GM19099 (cell line): ENCODE measurements around the gene WDFY4.
A peak's percentile ranks its signal among the peaks of the same experiment; 100 is the strongest.

Experiments
- POLR2A ChIP-seq: IDR thresholded peaks from 3 replicates; pipeline ENCODE4 v1.6.1; 2011; ENCODE audit warnings: low read depth; ENCODE audit not compliant: insufficient read length; ENCODE audit errors: extremely low read depth

WDFY4 gene

GRCh38 chr10:48651839-48652238, 32.8 kb upstream of the WDFY4 start:
- no peak for TF ChIP-seq POLR2A

DNA sequence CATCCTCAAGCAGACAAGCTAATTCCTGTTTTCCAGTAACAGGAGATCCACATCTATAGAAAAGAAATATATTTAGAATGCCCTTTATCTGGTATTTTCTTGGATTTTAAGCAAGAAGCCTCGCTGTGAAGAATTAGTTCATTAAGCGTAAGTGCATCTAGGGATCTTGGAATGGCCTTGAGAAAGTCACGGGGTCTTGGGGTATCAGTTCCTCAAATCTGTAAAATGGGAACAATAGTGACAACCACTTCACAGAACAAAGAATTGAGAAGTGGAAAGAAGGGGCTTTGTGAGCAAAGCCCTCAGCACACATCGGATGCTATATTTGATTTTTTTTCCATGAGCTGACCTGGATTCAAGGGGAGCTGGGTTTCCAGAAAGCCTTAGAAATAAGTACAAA, 32.3 kb upstream of the WDFY4 start:
- TF ChIP-seq POLR2A: no peak

GRCh38 chr10:48653347-48653746, 31.3 kb upstream of the WDFY4 start:
- no peak for TF ChIP-seq POLR2A

- no peak for TF ChIP-seq POLR2A
These were observed 30.6 kb upstream of the WDFY4 start for GRCh38 chr10:48653944-48654698.

DNA sequence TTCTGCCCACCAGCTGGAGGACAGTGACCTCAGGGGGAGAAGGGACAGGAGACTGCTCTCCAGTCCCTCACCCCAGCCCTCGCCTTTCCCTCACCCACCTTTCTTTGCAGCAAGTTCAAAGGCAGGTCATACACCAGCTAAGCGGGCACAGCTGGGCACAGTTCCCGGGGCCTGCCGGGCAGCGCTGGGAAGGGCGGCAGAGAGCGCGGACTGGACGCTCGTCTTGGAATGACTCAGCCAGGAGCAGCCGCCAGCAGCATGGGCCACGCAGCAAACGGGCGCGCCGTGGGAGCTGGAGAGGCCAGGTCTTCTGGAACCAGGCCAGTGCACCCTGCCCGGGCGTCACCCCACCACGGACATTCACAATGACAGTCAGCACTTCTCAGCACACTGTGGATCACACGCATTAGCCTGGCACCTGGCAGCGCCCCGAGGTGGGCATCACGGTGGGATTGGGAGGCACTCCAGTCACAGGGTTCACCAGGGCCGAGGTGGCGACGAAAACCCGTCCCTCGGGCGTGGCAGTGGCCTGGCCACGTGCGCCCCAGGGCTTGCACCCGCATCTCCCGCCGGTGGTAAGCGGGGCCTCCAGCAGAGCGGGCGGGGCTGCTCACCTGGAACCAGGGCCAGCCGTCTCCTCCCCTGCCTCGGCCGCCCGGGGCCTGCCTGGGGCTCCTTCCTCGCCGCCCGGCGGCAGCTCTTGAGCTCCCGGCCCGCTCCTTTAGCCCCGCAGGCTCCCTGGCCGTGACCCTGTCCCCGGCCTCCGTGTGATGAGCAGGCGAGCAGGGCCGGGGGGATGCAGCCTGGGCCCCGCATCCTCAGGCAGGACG, 29.0 kb upstream of the WDFY4 start:
- no peak for TF ChIP-seq POLR2A

DNA sequence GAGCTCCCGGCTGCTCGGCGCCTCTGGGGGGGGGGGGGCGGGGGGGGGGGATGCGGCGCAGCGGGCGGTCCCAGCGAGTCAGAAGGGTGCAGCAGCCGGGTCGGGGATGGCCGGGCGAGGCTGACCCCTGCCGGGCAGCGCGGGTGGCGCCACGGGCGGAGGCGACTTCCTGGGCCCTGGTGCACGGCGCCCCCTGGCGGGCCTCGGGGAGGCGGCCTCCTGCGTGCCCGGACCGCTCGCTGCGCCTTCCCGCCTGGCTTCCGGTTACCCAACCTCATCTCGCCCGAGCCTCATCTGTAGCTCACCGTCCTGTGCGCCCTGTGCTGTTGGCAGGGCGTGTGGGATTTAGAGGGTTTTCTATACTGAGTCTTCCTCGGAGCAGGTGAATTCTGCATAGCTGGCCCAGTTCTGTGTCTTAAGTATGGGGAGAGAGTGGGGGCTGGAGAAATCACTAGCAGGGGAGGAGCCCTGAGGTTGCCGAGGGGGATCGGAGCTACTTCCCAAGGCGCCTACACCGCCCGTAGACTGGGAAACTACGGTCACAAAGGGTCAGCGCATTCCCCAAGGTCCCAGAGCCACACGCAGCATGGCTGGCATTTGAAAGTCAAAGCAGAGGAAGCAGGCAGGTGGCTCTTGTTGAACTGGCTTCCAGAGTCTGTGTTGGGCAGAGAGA, 28.3 kb upstream of the WDFY4 start:
- TF ChIP-seq POLR2A: no peak

DNA sequence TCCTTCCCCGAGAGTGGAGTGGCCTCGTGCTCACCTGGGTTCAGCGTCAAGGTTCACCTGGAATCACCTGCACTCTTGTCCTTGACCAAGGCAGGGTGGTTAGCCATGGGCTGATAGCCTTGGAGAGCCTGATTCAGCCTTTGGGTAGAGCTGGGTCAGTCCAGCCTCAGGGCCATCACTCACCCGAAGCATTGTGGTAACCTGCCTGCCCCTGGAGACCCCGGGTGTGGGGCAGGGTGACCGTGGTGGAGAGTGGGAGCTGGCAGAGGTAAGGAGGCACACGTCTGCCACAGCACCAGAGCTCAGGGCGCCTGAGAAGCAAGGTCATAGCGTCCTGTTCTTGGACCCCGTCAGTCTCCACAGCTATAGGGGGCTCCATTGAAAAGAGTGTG, 27.8 kb upstream of the WDFY4 start:
- TF ChIP-seq POLR2A: no peak

GRCh38 chr10:48657416-48657815, 27.3 kb upstream of the WDFY4 start:
- TF ChIP-seq POLR2A: no peak

- TF ChIP-seq POLR2A: no peak
These were observed 26.3 kb upstream of the WDFY4 start for GRCh38 chr10:48658243-48658974.

DNA sequence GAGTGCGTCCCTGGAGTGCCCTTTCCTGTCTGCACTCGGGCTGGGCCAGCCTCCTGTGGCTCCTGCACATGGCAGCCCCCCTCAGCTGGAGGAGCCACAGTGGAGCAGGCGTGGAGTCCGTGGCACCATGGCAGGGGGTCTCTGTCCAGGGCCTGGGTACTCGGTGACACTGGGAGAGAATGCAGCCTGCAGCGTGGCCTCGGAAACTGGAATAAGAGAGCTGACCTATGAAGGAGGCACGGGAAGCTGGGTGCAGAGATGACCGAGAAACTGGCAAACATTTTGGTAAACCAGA, 25.8 kb upstream of the WDFY4 start:
- TF ChIP-seq POLR2A: no peak

GRCh38 chr10:48659790-48660189, 24.9 kb upstream of the WDFY4 start:
- no peak for TF ChIP-seq POLR2A

DNA sequence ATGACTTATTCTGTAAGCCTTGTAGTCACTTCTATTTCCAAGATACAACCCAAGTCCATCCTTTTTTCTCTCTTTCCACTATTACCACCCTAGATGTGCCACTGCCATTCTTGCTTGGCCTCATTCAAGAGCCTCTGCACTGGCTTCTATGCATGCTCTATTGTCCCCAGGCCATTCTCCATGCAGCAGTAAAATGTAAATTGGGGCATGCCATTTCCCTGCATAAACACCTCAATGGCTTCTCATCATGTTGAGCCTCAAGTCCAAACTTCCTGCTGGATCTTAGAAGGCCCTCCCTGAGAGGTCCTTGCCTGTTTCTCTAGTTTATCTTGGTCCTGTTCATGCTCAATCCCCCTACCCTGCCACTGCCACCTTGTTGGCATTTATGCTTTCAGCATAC, 23.2 kb upstream of the WDFY4 start:
- TF ChIP-seq POLR2A: no peak

DNA sequence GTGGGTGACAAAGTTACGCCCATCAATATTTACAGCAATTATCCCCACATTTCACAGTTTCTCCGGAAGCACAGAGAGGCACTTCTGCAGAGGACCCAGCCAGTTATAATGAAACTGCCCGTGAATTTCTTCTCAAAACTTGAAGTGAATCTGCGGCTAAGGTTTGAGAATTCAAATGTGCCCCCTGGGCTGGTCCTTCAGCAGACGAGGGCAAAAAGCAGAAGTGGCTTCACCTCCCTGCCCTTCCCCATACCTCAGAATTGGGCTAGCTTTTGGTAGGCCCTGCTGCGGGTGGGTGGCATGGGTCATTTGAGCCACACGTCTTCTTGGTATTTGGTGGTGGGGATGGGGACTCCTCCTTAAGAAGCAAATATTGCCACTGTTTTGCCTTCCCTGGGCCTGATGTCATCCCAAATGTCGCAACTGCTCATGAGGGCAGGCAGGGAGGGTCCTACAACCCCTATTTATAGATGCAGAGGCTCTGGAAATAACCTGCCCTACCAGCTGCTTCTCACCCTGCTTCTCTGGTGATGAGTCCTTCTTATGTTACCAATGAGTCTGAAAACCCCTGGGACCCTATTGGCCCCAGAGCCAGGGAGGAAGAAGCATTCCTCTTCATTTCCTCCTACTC, 16.6 kb upstream of the WDFY4 start:
- peak; percentile 61 for TF ChIP-seq POLR2A

- peak; percentile 71 for TF ChIP-seq POLR2A
These were observed 13.4 kb upstream of the WDFY4 start for GRCh38 chr10:48670978-48671913.

DNA sequence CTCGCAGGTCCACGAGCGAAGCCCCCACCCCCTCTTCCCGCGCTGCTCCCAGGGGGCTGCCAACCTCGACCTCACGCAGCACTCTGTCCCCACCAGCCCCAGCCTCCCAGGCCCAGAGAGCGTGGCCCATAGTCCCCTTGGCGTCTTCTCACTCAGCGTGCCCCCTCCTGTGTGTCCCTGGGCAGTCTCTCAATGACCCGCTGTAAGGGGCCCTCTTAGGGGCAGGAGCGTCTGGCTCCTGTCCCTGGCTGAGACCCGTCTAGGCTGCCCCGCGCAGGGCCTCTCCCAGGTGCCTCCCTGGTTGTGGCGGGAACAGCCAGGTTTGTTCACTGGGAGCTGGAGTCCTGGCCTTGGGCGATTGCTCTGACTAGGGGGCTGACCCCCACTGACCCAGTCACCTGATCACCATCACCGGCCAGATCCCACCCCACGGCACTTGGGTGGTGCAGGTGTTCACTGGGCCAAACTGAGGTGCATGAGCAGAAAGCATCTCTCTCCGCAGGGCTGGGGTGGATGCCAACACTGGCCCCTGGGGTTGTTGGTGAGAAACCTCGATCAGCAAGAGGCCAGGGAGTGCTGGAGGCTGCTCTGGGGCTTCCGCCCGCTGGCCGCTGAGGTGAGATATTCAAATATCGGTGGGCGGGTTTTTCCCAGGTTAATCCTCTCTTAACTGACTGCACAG, 12.6 kb upstream of the WDFY4 start:
- TF ChIP-seq POLR2A: peak; percentile 64
